HG03354 (cell line): Measurements from ENCODE around the gene DLG1.

Experiments
- ATAC-seq: cut with Tn5 transposase; IDR thresholded peaks from one replicate; pipeline ENCODE4 v1.9.1; 2021; ENCODE audit warnings: mild to moderate bottlenecking; ENCODE audit not compliant: unreplicated experiment, poor library complexity, severe bottlenecking

Gene DLG1

DNA sequence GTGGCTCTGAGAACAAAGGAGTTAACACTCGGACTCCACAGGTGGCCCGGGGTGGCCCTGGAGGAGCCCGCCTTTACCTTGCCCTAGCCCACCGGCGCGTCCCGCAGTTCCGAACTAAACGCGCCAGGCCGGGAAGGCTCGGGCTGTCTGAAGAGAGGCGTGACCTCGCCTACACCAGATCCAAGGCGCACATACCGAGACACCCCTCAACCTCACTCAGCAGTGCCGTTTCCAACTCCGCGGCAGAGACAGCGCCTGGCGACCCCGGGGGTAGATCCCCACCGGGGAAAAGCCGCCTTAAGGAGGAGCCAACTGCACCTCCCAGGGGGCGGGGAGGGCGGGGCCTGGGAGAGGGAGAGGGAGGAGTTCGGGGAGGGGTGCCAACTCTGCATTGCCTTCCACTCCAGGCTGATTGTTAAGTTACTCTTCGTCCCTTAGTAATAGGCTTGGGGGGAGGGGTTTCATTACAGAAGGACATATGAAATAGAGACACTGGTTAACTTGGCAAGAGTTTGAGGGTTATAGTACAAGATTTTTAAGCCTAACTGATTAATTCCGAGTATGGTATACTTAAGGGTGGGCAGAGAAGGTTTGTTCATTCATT is at the start of gene DLG1:
Gene DLG1, minus strand, starts transcription at position 272 of the 604 bp plus-strand sequence. CDS start 1,408 bp downstream, outside the sequence.
- peak; percentile 65 for ATAC-seq

DNA sequence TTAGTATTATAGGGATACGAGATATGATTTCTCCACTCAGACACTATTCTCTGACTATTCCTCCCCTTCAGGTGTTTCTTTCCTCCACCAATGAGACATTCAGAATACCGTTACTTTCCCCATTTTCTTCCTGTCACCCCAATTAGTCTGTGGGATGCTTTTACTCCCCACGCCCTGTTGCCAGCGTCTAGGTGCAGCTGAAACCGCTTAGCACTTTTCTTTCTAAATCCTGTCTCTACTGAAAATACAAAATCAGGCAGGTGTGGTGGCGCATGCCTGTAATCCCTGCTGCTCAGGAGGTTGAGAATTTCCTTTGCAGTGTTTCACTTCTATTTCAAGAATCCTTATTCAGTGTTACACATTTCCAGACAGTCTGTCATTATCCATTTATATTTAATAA is 49.6 kb upstream of the DLG1 start:
- ATAC-seq = no peak

DNA sequence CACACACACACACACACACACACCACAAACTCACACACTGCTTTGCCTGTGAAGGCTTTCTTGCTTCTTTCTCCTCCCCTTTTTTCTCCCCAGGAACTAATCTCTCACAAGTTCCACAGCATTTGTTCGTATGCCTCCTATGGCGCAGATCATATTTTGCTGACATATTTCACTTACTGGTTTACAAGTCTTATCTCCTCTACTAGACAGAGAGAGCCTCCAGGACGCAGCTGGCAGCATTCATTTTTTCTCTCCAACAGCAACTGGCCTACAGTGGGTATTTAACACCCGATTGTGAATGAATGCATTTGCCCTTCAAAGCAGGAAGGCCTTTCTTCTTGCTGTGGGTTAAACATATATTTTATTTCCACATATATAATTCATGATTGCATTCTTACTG is 47.0 kb upstream of the DLG1 start:
- no peak for ATAC-seq

DNA sequence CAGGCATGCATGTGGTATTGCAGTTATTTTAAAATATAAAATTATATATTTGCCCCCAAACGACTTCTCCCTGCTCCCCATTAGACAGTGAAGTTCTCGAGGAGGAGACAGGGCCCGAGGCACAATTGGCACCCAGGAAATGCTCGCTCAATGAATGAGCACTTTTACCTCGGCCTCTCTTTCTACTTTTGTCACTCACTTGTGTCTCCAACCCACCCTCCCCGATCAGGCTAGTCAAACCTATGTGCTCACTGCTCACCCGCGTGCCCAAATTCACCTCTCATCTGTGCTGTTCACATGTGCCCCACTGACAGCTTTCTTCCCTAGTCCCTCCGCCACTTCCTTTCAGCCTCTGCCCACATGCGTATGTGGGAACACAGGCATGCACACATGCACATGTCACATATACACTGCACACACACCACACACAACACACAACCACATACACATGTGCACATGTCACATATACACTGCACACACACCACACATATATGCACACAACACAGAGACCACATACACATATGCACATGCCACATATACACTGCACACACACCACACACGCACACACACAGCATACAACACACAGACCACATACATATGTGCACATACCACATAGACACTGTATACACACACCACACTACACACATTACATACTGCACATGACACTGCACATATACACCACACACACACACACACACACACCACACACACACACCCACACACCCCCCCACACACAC is 46.3 kb upstream of the DLG1 start:
- no peak for ATAC-seq

DNA sequence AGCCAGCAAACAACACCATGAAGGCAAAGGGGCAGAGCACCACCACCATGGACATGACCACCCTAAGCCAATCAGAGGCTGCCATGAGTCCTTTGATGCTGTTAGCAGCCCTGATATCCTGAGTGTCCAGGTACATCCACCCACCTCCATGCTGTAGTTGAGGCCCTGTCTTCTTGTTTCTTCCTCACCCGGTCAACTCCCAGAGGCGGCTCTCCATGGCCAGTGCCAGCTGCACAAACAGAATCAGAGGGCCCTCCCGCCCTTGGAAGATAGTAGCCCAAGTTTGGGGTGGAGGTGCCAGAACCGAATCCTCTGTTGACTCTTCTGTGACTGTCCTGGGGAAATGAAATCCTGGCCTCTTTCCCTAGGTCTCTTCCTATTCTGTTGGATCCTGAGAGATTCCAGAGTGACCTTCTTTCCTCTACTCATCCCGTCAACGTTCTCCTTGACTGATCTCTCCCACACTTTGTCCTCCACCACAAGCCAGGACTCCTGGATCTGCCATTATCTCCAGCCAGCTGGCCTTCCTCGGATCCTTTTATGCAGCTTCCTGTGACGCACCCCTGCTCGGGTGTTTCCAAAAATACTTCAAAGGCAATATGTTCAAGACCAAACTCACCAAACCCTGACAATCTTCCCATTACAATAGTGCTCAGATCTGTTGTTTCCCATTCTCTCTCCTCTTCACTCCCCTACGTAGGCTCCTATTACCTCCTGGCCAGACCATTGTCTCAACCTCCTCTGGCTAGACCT is 45.4 kb upstream of the DLG1 start:
- no peak for ATAC-seq

DNA sequence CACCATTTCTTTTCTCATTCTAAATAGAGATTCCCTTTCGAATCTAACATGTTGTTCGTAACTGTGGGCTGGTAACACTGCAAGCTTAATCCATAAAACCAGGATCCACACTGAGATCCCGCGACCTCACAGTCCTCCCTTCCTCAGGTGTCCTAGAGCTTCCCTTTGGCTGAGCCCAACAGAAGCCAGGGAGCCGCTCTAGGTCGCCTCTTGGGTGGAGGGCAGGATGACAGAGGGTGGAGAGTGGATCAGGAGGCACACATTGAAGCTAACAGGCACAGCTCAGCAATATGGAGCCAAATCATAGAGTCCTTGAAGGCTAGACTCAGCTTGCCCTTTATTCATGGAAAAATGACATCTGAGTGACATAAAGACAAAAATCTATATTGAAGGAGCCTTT is 44.7 kb upstream of the DLG1 start:
- no peak for ATAC-seq

DNA sequence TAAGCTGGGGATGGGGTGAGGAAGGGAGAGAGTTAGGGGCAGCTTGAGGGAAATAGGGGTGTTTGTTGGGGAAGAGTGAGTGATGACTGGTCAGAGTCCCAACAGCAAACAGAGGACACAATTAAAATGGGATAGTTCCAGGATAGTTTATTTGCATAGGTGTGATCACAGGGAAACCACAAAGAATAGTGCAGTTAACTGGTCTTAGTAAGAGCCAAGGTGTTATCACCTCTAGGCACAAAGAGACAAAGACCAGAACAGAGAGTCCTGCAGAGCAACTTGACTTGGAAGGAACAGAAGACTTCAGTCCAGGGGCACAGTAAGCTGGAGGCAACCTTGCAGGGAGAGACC is 42.1 kb upstream of the DLG1 start:
- ATAC-seq = no peak

DNA sequence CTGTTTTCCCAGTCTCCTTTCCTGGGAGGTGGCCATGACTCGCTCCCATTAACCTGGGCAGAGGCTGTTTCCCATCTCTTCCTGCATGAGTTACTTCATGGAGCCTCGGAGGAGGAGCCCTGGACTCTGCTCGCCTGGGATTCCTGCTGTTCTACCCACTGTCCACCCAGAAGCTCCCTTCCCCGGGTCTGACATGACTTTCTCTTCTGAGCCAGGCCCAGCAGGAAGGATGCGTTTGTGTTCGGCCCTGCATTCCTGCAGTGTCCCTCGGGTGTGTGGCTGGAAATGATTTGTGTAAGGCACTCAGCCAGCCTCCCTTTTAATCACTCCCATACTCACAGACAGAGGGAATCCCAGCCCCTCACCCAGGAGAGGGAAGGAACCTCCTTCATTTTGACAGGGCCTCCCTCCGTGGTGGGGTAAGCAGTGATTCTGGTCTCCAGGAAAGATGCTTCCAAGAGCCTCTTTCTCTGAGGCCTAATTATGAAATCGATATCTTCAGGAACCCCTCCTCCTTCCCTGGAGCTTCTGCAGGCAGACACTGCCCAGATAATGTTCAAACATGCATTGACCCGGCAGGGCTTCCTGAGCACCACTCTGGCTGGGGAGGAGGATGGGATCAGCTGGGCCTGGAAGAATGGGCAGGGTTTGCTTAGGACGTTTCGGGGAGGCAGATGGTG is 41.6 kb upstream of the DLG1 start:
- ATAC-seq = no peak

DNA sequence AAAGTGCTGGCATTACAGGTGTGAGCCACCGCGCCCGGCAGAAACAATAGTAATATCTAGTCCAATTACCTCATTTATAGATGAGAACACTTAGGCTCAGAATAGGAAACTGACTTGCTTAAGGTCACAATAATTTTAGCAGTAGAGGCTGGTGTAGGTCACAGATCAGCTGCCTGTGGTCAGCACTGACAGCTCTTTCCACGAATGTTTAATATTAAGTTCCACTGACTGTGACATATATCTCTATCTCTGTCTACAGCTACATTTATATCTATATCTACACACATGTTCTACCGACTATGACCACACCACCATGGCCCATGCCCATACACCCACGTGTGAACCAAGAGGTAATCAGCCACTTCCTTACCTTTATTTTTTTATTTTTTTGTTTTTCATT is 40.2 kb upstream of the DLG1 start:
- ATAC-seq = no peak

DNA sequence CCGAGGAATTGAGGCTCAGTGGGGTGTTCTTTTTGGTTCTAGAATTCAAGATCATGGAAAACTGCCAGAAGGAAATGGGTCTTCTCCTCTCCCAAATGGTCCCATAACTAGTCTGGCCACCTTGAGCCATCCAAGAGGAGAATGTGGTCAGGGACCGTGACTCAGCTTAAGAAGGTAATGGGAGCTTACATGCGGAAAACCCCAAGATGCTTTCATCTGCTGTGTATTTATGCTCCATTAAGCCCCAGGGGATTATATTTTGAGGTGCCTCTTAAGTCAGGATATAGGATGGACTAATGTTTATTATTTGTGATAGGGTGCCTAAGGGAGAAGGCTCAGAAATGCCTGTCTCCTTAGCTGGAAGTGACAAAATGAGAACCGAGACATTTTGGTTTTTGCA is 39.2 kb upstream of the DLG1 start:
- ATAC-seq = no peak

DNA sequence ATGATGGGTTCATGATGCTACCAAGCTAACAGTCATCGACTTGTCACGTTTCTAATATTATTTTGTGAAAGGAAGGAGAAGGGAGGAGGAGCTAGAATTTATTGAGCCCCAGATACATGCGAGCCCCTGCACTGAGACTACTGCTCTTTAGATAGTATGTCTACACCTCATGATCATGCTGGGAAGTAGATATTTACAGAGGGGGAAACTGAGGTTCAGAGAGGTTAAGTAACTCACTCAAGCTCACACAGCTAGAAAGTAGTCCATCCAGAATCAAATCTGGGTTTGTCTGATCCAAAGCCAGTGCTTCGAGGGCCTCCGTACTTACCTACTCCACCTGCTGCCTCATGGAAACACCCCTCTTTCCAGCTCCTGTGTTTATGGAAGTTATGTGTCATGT is 38.8 kb upstream of the DLG1 start:
- no peak for ATAC-seq

DNA sequence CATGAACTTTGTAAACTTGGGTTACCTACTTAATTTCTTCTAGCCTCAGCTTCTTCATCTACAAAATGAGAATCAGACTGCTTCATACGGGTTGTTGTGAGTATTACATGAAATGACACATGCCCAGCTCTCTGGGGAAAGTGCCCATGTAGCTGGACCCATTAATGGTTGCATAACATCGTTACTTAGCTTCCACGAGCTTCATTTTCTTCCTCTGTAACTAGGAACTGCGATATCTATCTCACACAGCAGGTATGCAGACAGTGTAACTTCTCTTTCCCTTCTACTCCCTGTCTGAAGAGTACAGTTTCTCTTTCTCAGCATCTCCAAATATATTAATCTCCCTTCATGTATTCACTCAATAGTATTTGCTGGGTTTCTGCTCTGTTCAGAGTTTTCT is 37.9 kb upstream of the DLG1 start:
- ATAC-seq = no peak

DNA sequence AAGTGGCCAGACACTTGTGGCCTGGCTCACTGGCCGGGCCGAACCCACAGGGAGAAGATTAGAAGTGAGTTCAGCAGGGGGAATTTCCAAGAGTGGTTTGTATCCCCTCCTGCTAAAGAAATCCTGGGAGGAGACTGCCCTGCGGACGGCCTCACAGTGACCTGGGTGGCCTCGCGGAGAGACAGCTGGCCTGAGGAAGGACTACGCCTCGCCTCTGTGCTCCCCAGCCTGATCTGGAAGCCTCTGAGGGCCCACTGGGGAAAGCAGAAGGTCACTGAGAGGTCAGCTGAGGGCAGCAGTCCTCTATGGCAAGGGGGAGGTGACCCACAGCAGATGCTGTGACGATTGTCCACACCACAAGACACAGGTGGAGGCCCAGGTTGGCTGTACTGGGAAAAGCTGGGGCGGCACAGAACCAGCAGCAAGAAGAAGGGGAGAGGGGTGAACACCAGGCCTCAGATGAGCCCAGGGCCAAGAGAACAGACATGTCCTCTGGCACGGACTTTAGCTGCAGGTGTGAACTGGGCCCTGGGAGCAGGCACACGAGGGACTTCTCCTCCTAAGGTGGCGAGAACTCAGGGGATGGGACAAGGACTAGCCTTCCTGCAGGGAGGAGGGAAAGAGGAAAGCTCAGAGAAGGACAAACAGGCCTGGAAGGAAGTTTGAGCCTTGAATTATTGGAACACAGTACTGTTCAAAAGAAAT is 37.2 kb upstream of the DLG1 start:
- ATAC-seq = no peak

DNA sequence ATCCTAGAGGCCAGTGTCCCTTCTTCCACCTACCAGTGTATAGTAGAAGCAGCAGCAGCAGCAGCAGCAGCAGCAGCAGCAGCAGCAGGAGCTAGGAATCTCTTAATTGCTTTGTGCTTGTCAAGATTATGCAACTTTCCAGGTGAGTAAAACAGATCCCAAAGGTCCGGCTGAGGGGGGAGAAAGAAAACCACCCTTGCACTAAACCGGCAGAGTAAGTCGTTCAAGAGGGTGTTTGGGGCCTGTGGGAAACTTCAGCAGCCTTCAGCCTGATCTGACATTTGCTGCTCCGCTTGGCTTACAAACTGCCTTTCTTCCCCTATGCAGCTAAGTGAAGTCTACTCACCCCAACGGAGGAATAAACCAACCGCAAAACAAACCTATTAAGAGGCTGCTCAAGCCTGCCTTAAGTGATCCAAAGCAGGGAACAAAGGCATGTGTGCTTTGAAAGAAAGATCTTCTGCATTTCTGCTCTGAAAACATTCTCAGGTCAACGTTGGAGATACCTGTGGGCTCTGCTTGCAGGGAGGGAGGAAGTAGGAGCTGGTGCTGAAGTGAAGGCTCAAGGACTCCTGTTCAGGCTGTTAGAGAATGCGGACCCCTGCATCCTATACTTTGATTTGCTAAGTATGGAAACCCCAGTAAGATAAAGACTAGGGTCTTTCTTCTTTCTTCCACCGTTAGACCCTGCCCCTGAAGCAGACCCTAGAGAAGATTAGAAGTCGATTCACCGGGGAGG is 35.7 kb upstream of the DLG1 start:
- ATAC-seq = no peak

DNA sequence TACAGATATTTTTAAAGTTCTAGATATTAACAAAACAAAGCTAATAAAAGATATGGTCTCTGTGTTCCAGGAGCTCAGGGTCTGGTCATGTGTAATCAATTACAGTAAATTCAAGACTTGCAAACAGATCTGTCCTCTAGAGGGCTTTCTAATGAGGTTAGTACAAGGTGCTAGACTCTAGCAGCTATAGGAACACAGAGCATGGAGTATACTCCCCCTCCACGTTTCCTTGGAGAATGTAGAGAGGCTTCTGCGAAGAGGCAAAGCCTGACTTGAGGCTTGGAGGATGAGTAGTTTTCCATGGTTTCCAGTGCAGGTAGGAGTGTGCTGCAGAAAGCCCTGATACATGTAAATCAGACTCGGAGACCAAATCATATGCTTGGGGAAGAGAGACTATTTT is 32.7 kb upstream of the DLG1 start:
- ATAC-seq = no peak

DNA sequence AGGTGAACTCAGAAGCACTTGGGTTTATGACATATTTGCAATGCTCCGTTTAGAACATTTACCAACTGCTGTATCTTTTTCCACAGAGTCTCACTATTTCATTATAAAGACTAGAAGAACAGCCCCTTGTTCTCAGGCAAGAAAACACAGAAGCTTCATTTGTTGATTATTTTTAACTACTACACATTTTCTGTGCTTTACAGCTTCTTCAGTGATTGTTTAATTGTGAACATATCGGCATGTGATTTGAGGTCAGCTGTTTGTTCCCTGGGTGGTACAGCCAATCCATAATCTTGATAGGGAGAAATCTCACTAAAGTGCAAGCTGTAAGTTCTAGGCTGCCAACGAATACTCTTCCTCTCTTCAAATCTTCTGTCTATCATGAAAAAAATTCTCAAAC is 31.0 kb upstream of the DLG1 start:
- ATAC-seq = no peak

DNA sequence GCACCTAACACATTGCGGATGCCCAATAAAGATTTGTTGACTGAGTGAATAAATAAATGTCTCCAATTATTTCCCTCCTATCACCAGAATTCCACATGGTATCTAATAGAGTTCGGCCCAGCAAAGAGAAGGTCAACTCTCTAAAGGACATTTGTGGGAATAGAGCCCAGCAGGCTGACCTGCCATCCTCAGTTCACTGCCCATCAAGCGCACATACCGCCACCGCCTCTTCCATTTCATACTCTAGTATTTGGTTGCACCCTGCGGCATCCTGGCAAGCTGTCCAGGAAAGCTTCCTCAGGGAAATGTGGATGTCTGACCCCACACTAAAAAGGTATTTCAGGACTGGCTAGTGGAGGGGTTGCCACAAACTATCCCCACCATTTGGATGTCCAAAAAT is 29.8 kb upstream of the DLG1 start:
- ATAC-seq = no peak

DNA sequence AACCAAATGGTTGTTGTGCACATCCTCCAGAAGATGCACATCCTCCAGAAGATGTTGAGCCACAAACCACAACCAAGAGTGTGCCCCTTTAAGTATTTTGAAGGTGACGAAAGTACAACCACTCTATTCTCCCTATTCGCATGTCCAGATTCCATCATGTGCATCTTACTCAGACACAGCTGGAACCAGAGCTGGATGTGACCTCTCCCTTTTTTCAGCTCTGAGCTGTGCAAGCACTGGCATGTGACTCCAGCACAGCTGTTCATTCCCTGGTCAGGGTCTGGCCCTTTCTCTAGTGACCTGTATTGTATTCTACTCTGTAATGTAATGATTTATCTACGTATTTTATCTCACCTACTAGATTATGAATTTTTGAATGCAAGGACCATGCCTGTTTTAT is 29.3 kb upstream of the DLG1 start:
- no peak for ATAC-seq

DNA sequence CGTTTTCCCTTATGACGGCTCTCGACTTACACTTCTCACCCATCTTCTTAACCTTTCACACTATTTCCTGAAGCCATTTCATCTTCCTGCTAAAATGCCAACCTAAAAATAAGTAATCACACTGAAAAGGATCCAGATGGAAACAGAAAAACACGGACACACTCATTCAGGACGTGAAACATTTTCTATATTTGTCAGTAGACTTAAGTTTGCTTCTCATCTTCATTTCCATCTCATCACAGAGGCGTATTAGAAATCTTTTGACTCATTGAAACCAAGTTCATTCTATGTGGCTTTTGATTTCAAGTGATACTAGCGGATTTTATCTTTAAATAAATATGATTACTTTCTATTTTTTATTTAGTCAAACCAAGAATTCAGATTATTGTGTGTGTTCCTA is 27.4 kb upstream of the DLG1 start:
- no peak for ATAC-seq
